Measurements from ENCODE around the gene PRSS1.

PRSS1 gene

GRCh38 chr7:142795339-142795863 lies 46.1 kb downstream of the PRSS1 start:
- DNase-seq (ENCODE audit: low read depth, low spot score), result no peak
- H3K4me3 ChIP-seq (ENCODE audit: low read depth, low read length), result no peak overlapping the region
- no peak for TF ChIP-seq CTCF (IDR thresholded peaks at IDR 0.05; ENCODE audit: low read depth, low read length)

GRCh38 chr7:142796001-142796500 lies 46.8 kb downstream of the PRSS1 start:
- no peak for TF ChIP-seq CTCF (IDR thresholded peaks at IDR 0.05; ENCODE audit: low read depth, low read length)
- in situ Hi-C loops (cut with HindIII; ENCODE audit: low sequenced_read_pairs), result no loop called here
- DNase-seq (ENCODE audit: low read depth, low spot score), result no peak
- H3K4me3 ChIP-seq (ENCODE audit: low read depth, low read length), result peak overlapping the region; percentile 58

More at GRCh38 chr7:142795339-142795863, 46.1 kb downstream of the PRSS1 start:
- in situ Hi-C loops (cut with HindIII; ENCODE audit: low sequenced_read_pairs), result no loop called here

GRCh38 chr7:142796501-142797390 lies 47.5 kb downstream of the PRSS1 start:
- no peak for DNase-seq (ENCODE audit: low read depth, low spot score)
- TF ChIP-seq CTCF (IDR thresholded peaks at IDR 0.05; ENCODE audit: low read depth, low read length), result no peak
- in situ Hi-C loops (cut with HindIII; ENCODE audit: low sequenced_read_pairs), result no loop called here
- peak overlapping the region; percentile 58 for H3K4me3 ChIP-seq (ENCODE audit: low read depth, low read length)

- DNase-seq (ENCODE audit: low read depth, low spot score), result no peak
- H3K4me3 ChIP-seq (ENCODE audit: low read depth, low read length), result peak overlapping the region; percentile 58
- in situ Hi-C loops (cut with HindIII; ENCODE audit: low sequenced_read_pairs), result no loop called here
- TF ChIP-seq CTCF (IDR thresholded peaks at IDR 0.05; ENCODE audit: low read depth, low read length), result no peak
These were observed 48.4 kb downstream of the PRSS1 start for GRCh38 chr7:142797391-142798377.

GRCh38 chr7:142798451-142799436 lies 49.5 kb downstream of the PRSS1 start:
- no peak for TF ChIP-seq CTCF (IDR thresholded peaks at IDR 0.05; ENCODE audit: low read depth, low read length)
- in situ Hi-C loops (cut with HindIII; ENCODE audit: low sequenced_read_pairs), result no loop called here
- H3K4me3 ChIP-seq (ENCODE audit: low read depth, low read length), result no peak overlapping the region
- DNase-seq (ENCODE audit: low read depth, low spot score), result no peak

Data from astrocyte of the spinal cord (primary cell).